ENCODE data around the gene RCSD1.

The RCSD1 gene

GRCh38 chr1:167693425-167694045 lies 63.5 kb downstream of the RCSD1 start:
- FAIRE-seq: no peak
- DNase-seq (ENCODE audit: insufficient read length, low spot score): no peak
- no peak for TF ChIP-seq POLR2AphosphoS5 (IDR thresholded peaks at IDR 0.05; ENCODE audit: low read depth, low read length)
- no peak for TF ChIP-seq TAF1 (IDR thresholded peaks at IDR 0.05; ENCODE audit: low read depth, low read length)
- TF ChIP-seq SPI1 (IDR thresholded peaks at IDR 0.05; ENCODE audit: low read depth, low read length): no peak
- TF ChIP-seq POLR2A (IDR thresholded peaks at IDR 0.05; ENCODE audit: low read depth, low read length): no peak
- no peak for TF ChIP-seq POU2F2 (IDR thresholded peaks at IDR 0.05; ENCODE audit: low read depth, low read length)
- TF ChIP-seq PAX5 (IDR thresholded peaks at IDR 0.05; ENCODE audit: insufficient read depth, low read length, severe bottlenecking): no peak

DNA sequence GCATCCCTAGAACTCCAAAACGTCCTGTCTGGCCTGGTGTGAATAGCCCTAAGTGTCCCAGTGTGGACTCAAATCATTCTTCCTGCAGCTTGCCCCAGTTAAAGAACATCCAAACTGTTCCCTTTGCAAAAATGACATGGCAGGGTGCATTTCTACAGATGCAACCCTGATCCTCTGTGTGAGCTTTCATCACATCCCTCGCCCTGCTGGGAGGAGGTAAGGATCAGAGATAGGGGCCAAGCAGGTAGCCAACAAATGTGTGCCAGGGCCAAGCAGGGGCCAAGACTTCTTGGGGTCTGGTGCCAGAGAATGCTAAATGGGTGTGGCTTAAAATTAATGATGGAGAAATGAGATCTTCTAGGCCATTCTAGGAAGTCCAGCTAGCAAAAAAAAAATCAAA lies 64.7 kb downstream of the RCSD1 start:
- DNase-seq (ENCODE audit: insufficient read length, low spot score): no peak
- FAIRE-seq: no peak
- TF ChIP-seq SPI1 (IDR thresholded peaks at IDR 0.05; ENCODE audit: low read depth, low read length) (no peak), PAX5 (IDR thresholded peaks at IDR 0.05; ENCODE audit: insufficient read depth, low read length, severe bottlenecking) (no peak), POLR2AphosphoS5 (IDR thresholded peaks at IDR 0.05; ENCODE audit: low read depth, low read length) (no peak), POLR2A (IDR thresholded peaks at IDR 0.05; ENCODE audit: low read depth, low read length) (no peak), POU2F2 (IDR thresholded peaks at IDR 0.05; ENCODE audit: low read depth, low read length) (no peak), TAF1 (IDR thresholded peaks at IDR 0.05; ENCODE audit: low read depth, low read length) (no peak)

- DNase-seq (ENCODE audit: insufficient read length, low spot score): no peak
- no peak for FAIRE-seq
- no peak for TF ChIP-seq POLR2A (IDR thresholded peaks at IDR 0.05; ENCODE audit: low read depth, low read length)
- TF ChIP-seq PAX5 (IDR thresholded peaks at IDR 0.05; ENCODE audit: insufficient read depth, low read length, severe bottlenecking): no peak
- no peak for TF ChIP-seq SPI1 (IDR thresholded peaks at IDR 0.05; ENCODE audit: low read depth, low read length)
- no peak for TF ChIP-seq POLR2AphosphoS5 (IDR thresholded peaks at IDR 0.05; ENCODE audit: low read depth, low read length)
- TF ChIP-seq POU2F2 (IDR thresholded peaks at IDR 0.05; ENCODE audit: low read depth, low read length): no peak
- no peak for TF ChIP-seq TAF1 (IDR thresholded peaks at IDR 0.05; ENCODE audit: low read depth, low read length)
Measured at GRCh38 chr1:167695147-167695546, 65.1 kb downstream of the RCSD1 start.

- FAIRE-seq (no peak), DNase-seq (ENCODE audit: insufficient read length, low spot score) (no peak)
- TF ChIP-seq TAF1 (IDR thresholded peaks at IDR 0.05; ENCODE audit: low read depth, low read length): no peak
Measured at GRCh38 chr1:167695756-167696561, 65.9 kb downstream of the RCSD1 start.

DNA sequence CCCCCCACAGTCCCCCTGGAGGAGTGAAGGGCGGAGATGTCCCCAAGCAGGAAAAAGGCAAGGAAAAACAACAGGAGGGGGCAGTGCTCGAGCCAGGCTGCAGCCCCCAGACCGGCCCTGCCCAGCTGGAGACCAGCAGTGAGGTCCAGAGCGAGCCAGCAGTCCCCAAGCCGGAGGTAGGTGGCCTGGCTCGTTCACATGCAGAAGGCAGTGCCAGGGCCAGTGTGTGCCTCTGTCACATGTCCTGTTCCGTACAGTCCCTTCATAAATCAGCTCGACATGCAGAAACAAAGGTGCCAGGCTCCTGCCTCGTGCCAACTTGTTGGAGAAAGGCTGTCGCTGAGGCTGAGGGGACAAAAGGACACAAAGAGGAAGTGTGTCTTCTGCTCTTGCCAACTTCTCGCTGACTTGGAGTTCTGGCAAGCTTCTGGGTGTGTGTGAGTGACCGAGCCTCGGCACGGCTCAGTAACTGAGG lies 67.7 kb downstream of the RCSD1 start:
- no peak for TF ChIP-seq POLR2A (IDR thresholded peaks at IDR 0.05; ENCODE audit: low read depth, low read length)
- no peak for TF ChIP-seq POU2F2 (IDR thresholded peaks at IDR 0.05; ENCODE audit: low read depth, low read length)
- TF ChIP-seq POLR2AphosphoS5 (IDR thresholded peaks at IDR 0.05; ENCODE audit: low read depth, low read length): no peak
- no peak for TF ChIP-seq TAF1 (IDR thresholded peaks at IDR 0.05; ENCODE audit: low read depth, low read length)
- no peak for TF ChIP-seq PAX5 (IDR thresholded peaks at IDR 0.05; ENCODE audit: insufficient read depth, low read length, severe bottlenecking)
- TF ChIP-seq SPI1 (IDR thresholded peaks at IDR 0.05; ENCODE audit: low read depth, low read length): no peak
- no peak for DNase-seq (ENCODE audit: insufficient read length, low spot score)
- FAIRE-seq: no peak

- FAIRE-seq (no peak), DNase-seq (ENCODE audit: insufficient read length, low spot score) (no peak)
- no peak for TF ChIP-seq SPI1 (IDR thresholded peaks at IDR 0.05; ENCODE audit: low read depth, low read length)
- no peak for TF ChIP-seq TAF1 (IDR thresholded peaks at IDR 0.05; ENCODE audit: low read depth, low read length)
- TF ChIP-seq POLR2A (IDR thresholded peaks at IDR 0.05; ENCODE audit: low read depth, low read length): no peak
- TF ChIP-seq POU2F2 (IDR thresholded peaks at IDR 0.05; ENCODE audit: low read depth, low read length): no peak
- TF ChIP-seq POLR2AphosphoS5 (IDR thresholded peaks at IDR 0.05; ENCODE audit: low read depth, low read length): no peak
- TF ChIP-seq PAX5 (IDR thresholded peaks at IDR 0.05; ENCODE audit: insufficient read depth, low read length, severe bottlenecking): no peak
Measured at GRCh38 chr1:167698313-167698712, 68.3 kb downstream of the RCSD1 start.

DNA sequence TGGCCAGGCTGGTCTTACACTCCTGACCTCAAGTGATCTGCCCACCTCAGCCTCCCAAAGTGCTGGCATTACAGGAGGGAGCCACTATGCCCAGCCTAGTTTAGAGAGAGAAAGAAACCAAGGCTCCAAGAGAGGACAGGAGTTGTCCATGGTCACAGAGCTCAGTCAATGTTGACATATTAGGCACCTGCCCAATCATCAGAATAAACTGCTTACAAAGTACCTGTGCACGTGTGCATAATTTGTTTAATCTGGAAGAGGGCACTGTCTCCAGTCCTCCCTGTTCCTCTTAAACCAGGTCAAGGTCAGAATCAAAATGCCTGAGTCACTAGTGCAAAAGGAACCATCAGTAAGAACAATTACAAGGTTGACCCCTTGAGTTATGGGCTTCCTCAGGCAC lies 71.5 kb downstream of the RCSD1 start:
- no peak for TF ChIP-seq POU2F2 (IDR thresholded peaks at IDR 0.05; ENCODE audit: low read depth, low read length)
- no peak for TF ChIP-seq PAX5 (IDR thresholded peaks at IDR 0.05; ENCODE audit: insufficient read depth, low read length, severe bottlenecking)
- no peak for TF ChIP-seq SPI1 (IDR thresholded peaks at IDR 0.05; ENCODE audit: low read depth, low read length)
- TF ChIP-seq POLR2A (IDR thresholded peaks at IDR 0.05; ENCODE audit: low read depth, low read length): no peak
- no peak for TF ChIP-seq TAF1 (IDR thresholded peaks at IDR 0.05; ENCODE audit: low read depth, low read length)
- no peak for TF ChIP-seq POLR2AphosphoS5 (IDR thresholded peaks at IDR 0.05; ENCODE audit: low read depth, low read length)
- DNase-seq (ENCODE audit: insufficient read length, low spot score) (no peak), FAIRE-seq (no peak)

GRCh38 chr1:167703557-167703956 lies 73.5 kb downstream of the RCSD1 start:
- FAIRE-seq (no peak), DNase-seq (ENCODE audit: insufficient read length, low spot score) (no peak)
- TF ChIP-seq PAX5 (IDR thresholded peaks at IDR 0.05; ENCODE audit: insufficient read depth, low read length, severe bottlenecking) (no peak), POLR2AphosphoS5 (IDR thresholded peaks at IDR 0.05; ENCODE audit: low read depth, low read length) (no peak), POLR2A (IDR thresholded peaks at IDR 0.05; ENCODE audit: low read depth, low read length) (no peak), SPI1 (IDR thresholded peaks at IDR 0.05; ENCODE audit: low read depth, low read length) (no peak), TAF1 (IDR thresholded peaks at IDR 0.05; ENCODE audit: low read depth, low read length) (no peak), POU2F2 (IDR thresholded peaks at IDR 0.05; ENCODE audit: low read depth, low read length) (no peak)

DNA sequence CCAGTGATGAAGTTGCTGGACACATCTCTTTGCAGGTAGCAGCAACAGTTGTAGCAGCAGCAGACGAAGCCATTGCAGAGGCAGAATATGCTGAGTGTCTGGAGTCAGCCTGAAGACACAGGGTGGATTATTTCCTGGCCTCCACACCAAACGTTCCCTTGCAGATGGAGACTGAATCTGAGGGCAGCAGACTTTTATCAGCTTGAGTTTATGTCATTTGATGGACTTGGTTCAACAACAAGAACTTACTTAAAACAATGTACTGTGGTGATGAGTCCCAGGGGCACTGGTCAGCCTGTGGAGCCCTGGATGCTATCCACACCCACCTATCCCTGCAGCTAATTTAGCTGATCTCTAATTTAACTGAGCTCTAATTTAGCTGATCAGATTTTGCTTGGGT lies 74.7 kb downstream of the RCSD1 start:
- FAIRE-seq (no peak), DNase-seq (ENCODE audit: insufficient read length, low spot score) (no peak)
- TF ChIP-seq POLR2A (IDR thresholded peaks at IDR 0.05; ENCODE audit: low read depth, low read length) (no peak), SPI1 (IDR thresholded peaks at IDR 0.05; ENCODE audit: low read depth, low read length) (no peak), PAX5 (IDR thresholded peaks at IDR 0.05; ENCODE audit: insufficient read depth, low read length, severe bottlenecking) (no peak), TAF1 (IDR thresholded peaks at IDR 0.05; ENCODE audit: low read depth, low read length) (no peak), POU2F2 (IDR thresholded peaks at IDR 0.05; ENCODE audit: low read depth, low read length) (no peak), POLR2AphosphoS5 (IDR thresholded peaks at IDR 0.05; ENCODE audit: low read depth, low read length) (no peak)

Measured in GM12891 (cell line).